Muscle of back (tissue), 11 donors: ENCODE results near the gene DNHD1. TPM values are rescaled to one million over a fixed set of nuclear protein-coding genes. Genes with fewer than 3 reads are reported as not detected.

Experiments used
- DNase-seq, 3 donors: peaks; one replicate each; pipeline versions ENCODE4 v3.0.0 to v3.0.0-alpha.2; 2013
- polyA plus RNA-seq, 10 donors: library from polyadenylated mRNA; unstranded; fragments of 120-200 nt; gene quantifications; one replicate each; pipeline ENCODE4 v1.2.1, GENCODE V29; 2013; ENCODE audit not compliant: insufficient read length in 10 of 10

The DNHD1 gene
- polyA plus RNA-seq, 10 donors = 3.9 to 13.5 (median 5.8) TPM

GRCh38 chr11:6529266-6529665 is 32.2 kb downstream of the DNHD1 start:
- DNase-seq = no peak

GRCh38 chr11:6530848-6531247 is 33.8 kb downstream of the DNHD1 start:
- DNase-seq = no peak

GRCh38 chr11:6531267-6531752 is 34.2 kb downstream of the DNHD1 start:
- peak; percentile 42 to 82 (median 54) for DNase-seq

- no peak for DNase-seq
Measured at GRCh38 chr11:6538456-6538855, 41.4 kb downstream of the DNHD1 start.

- no peak for DNase-seq
Measured at GRCh38 chr11:6538945-6539344, 41.9 kb downstream of the DNHD1 start.

- DNase-seq = no peak
Measured at GRCh38 chr11:6539748-6540268, 42.7 kb downstream of the DNHD1 start.

- no peak for DNase-seq
Measured at GRCh38 chr11:6541356-6541755, 44.3 kb downstream of the DNHD1 start.

- no peak for DNase-seq
Measured at GRCh38 chr11:6542727-6543126, 45.6 kb downstream of the DNHD1 start.

- no peak for DNase-seq
Measured at GRCh38 chr11:6544921-6545850, 48.1 kb downstream of the DNHD1 start.

- DNase-seq = no peak
Measured at GRCh38 chr11:6545917-6546605, 49.0 kb downstream of the DNHD1 start.

GRCh38 chr11:6546735-6547134 is 49.7 kb downstream of the DNHD1 start:
- DNase-seq = no peak

- DNase-seq = no peak
Measured at GRCh38 chr11:6547177-6547576, 50.1 kb downstream of the DNHD1 start.

- DNase-seq = no peak
Measured at GRCh38 chr11:6548121-6548520, 51.0 kb downstream of the DNHD1 start.

- DNase-seq = no peak
Measured at GRCh38 chr11:6548641-6549040, 51.6 kb downstream of the DNHD1 start.

GRCh38 chr11:6553634-6554033 is 56.6 kb downstream of the DNHD1 start:
- DNase-seq = no peak

- DNase-seq = no peak
Measured at GRCh38 chr11:6554828-6555706, 58.0 kb downstream of the DNHD1 start.

GRCh38 chr11:6556139-6556949 is 59.3 kb downstream of the DNHD1 start:
- no peak for DNase-seq

GRCh38 chr11:6557063-6557462 is 60.0 kb downstream of the DNHD1 start:
- no peak for DNase-seq

GRCh38 chr11:6557761-6558674 is 60.9 kb downstream of the DNHD1 start:
- DNase-seq = no peak

GRCh38 chr11:6559369-6559768 is 62.3 kb downstream of the DNHD1 start:
- DNase-seq = no peak
